Duodenal mucosa (tissue), 2 donors: ENCODE data around the gene SDK2.

Source experiments
- H3K27ac ChIP-seq: one replicate; pipeline ENCODE4 v1.7.0; 2013; ENCODE audit warnings: low read depth, low read length
- H3K27me3 ChIP-seq, 2 donors: one replicate each; pipeline ENCODE4 v1.7.0; 2013; ENCODE audit warnings: low read length in 2 of 2, control low read depth in 1 of 2; ENCODE audit not compliant: insufficient read depth in 2 of 2, control insufficient read depth in 1 of 2
- H3K36me3 ChIP-seq, 2 donors: one replicate each; pipeline ENCODE4 v1.7.0; 2013; ENCODE audit warnings: low read length in 2 of 2, control low read depth in 1 of 2; ENCODE audit not compliant: insufficient read depth in 2 of 2, control insufficient read depth in 1 of 2
- H3K4me1 ChIP-seq, 2 donors: one replicate each; pipeline ENCODE4 v1.7.0; 2013; ENCODE audit warnings: low read length in 2 of 2, control low read depth in 1 of 2; ENCODE audit not compliant: insufficient read depth in 2 of 2, control insufficient read depth in 1 of 2
- H3K4me3 ChIP-seq, 2 donors: one replicate each; pipeline ENCODE4 v1.7.0; 2013; ENCODE audit warnings: low read length in 2 of 2, low read depth in 1 of 2
- H3K9ac ChIP-seq, 2 donors: one replicate each; pipeline ENCODE4 v1.7.0; 2013; ENCODE audit warnings: low read length in 2 of 2, low read depth in 1 of 2
- H3K9me3 ChIP-seq, 2 donors: one replicate each; pipeline ENCODE4 v1.7.0; 2013; ENCODE audit warnings: low read length in 2 of 2, control low read depth in 1 of 2; ENCODE audit not compliant: control insufficient read depth in 1 of 2

The SDK2 gene

GRCh38 chr17:73679476-73679875 is 35.2 kb upstream of the SDK2 start:
- no peak overlapping the region for H3K9ac ChIP-seq
- H3K4me1 ChIP-seq: no peaks in the 10 kb centered on the region
- H3K27me3 ChIP-seq: peaks cover 0 to 4% of the 10 kb centered on the region in 2 donors
- no peak overlapping the region for H3K27ac ChIP-seq
- H3K9me3 ChIP-seq: no peaks in the 10 kb centered on the region
- H3K36me3 ChIP-seq: no peaks in the 10 kb centered on the region
- no peak overlapping the region for H3K4me3 ChIP-seq

- Histone ChIP-seq H3K27me3 (peaks cover 0 to 4% of the 10 kb centered on the region in 2 donors), H3K27ac (no peak overlapping the region), H3K36me3 (no peaks in the 10 kb centered on the region), H3K9ac (no peak overlapping the region), H3K4me3 (no peak overlapping the region), H3K4me1 (no peaks in the 10 kb centered on the region), H3K9me3 (no peaks in the 10 kb centered on the region)
These were observed 34.8 kb upstream of the SDK2 start for GRCh38 chr17:73678999-73679398.

GRCh38 chr17:73669771-73670170 is 25.5 kb upstream of the SDK2 start:
- Histone ChIP-seq H3K4me1 (no peaks in the 10 kb centered on the region), H3K27ac (no peak overlapping the region), H3K27me3 (peaks cover 6 to 10% of the 10 kb centered on the region in 2 donors), H3K4me3 (no peak overlapping the region), H3K9me3 (no peaks in the 10 kb centered on the region), H3K9ac (no peak overlapping the region), H3K36me3 (no peaks in the 10 kb centered on the region)

GRCh38 chr17:73667181-73667959 is 23.1 kb upstream of the SDK2 start:
- Histone ChIP-seq H3K36me3 (no peaks in the 10 kb centered on the region), H3K9me3 (no peaks in the 10 kb centered on the region), H3K27me3 (peaks cover 12 to 18% of the 10 kb centered on the region in 2 donors), H3K4me1 (no peaks in the 10 kb centered on the region), H3K27ac (no peak overlapping the region), H3K4me3 (no peak overlapping the region), H3K9ac (no peak overlapping the region)

GRCh38 chr17:73663614-73664013 is 19.4 kb upstream of the SDK2 start:
- Histone ChIP-seq H3K27me3 (peaks cover 15 to 20% of the 10 kb centered on the region in 2 donors), H3K36me3 (no peaks in the 10 kb centered on the region), H3K4me3 (no peak overlapping the region), H3K4me1 (no peaks in the 10 kb centered on the region), H3K27ac (no peak overlapping the region), H3K9me3 (no peaks in the 10 kb centered on the region), H3K9ac (no peak overlapping the region)

GRCh38 chr17:73660366-73660765 is 16.1 kb upstream of the SDK2 start:
- Histone ChIP-seq H3K36me3 (no peaks in the 10 kb centered on the region), H3K9ac (no peak overlapping the region), H3K27ac (no peak overlapping the region), H3K4me1 (no peaks in the 10 kb centered on the region), H3K9me3 (no peaks in the 10 kb centered on the region), H3K27me3 (peaks cover 13 to 16% of the 10 kb centered on the region in 2 donors), H3K4me3 (no peak overlapping the region)

GRCh38 chr17:73658821-73659515 is 14.7 kb upstream of the SDK2 start:
- Histone ChIP-seq H3K36me3 (no peaks in the 10 kb centered on the region), H3K4me3 (no peak overlapping the region), H3K27me3 (peaks cover 10 to 12% of the 10 kb centered on the region in 2 donors), H3K9ac (no peak overlapping the region), H3K9me3 (peaks cover 4% of the 10 kb centered on the region in 2 donors), H3K27ac (no peak overlapping the region), H3K4me1 (no peaks in the 10 kb centered on the region)

- Histone ChIP-seq H3K27me3 (peaks cover 2 to 7% of the 10 kb centered on the region in 2 donors), H3K9me3 (peaks cover 5 to 6% of the 10 kb centered on the region in 2 donors), H3K9ac (no peak overlapping the region), H3K4me1 (no peaks in the 10 kb centered on the region), H3K36me3 (no peaks in the 10 kb centered on the region), H3K27ac (no peak overlapping the region), H3K4me3 (no peak overlapping the region)
These were observed 13.3 kb upstream of the SDK2 start for GRCh38 chr17:73657473-73658116.

- Histone ChIP-seq H3K36me3 (no peaks in the 10 kb centered on the region), H3K4me3 (no peak overlapping the region), H3K27me3 (peaks cover 3 to 4% of the 10 kb centered on the region in 2 donors)
These were observed 10.0 kb upstream of the SDK2 start for GRCh38 chr17:73654241-73654640.

GRCh38 chr17:73653810-73654209 is 9.6 kb upstream of the SDK2 start:
- Histone ChIP-seq H3K27ac (no peak overlapping the region), H3K36me3 (no peaks in the 10 kb centered on the region), H3K9ac (no peak overlapping the region), H3K27me3 (peaks cover 3 to 4% of the 10 kb centered on the region in 2 donors), H3K4me1 (peaks cover 0 to 6% of the 10 kb centered on the region in 2 donors), H3K9me3 (peaks cover 5 to 6% of the 10 kb centered on the region in 2 donors), H3K4me3 (no peak overlapping the region)

More at GRCh38 chr17:73654241-73654640, 10.0 kb upstream of the SDK2 start:
- Histone ChIP-seq H3K9me3 (peaks cover 5 to 6% of the 10 kb centered on the region in 2 donors), H3K9ac (no peak overlapping the region), H3K27ac (no peak overlapping the region), H3K4me1 (peaks cover 0 to 6% of the 10 kb centered on the region in 2 donors)
